ENCODE results near the gene PARK7.
"Not testable (repeated sequence)": the region's sequence is repeated elsewhere in the genome, so short reads cannot be mapped to it uniquely, and the experiment has no call there.

GRCh38 chr1:7963841-7964240, 2.3 kb downstream of the PARK7 start:
- TF ChIP-seq CTCF (IDR thresholded peaks at IDR 0.05; ENCODE audit: borderline replicate concordance, extremely low read depth, low read length, poor library complexity, severe bottlenecking); EZH2 (IDR thresholded peaks at IDR 0.05; ENCODE audit: borderline replicate concordance, low read depth, low read length, severe bottlenecking): not testable (repeated sequence)
